Lower lobe of right lung (tissue), 2 donors: ENCODE results near the gene SP1. TPM values are rescaled to one million over a fixed set of nuclear protein-coding genes. Genes with fewer than 3 reads are reported as not detected.

Experiments used
- ATAC-seq, 2 donors: fragments of 200-7000 bp; cut with Tn5 transposase; one replicate each; pipeline ENCODE4 v1.9.1; 2020 to 2022; ENCODE audit warnings: mild to moderate bottlenecking in 2 of 2, moderate library complexity in 2 of 2
- DNase-seq: peaks from one replicate; pipeline ENCODE4 v3.0.0-alpha.2; 2020
- H3K27ac ChIP-seq: fragments of 200-600 bp; one replicate; pipeline ENCODE4 v1.8.0; 2022
- H3K27me3 ChIP-seq: fragments of 200-600 bp; one replicate; pipeline ENCODE4 v1.8.0; 2022; ENCODE audit warnings: low read depth
- H3K36me3 ChIP-seq: fragments of 200-600 bp; one replicate; pipeline ENCODE4 v1.8.0; 2022; ENCODE audit warnings: mild to moderate bottlenecking
- H3K4me1 ChIP-seq: fragments of 200-600 bp; one replicate; pipeline ENCODE4 v1.8.0; 2022
- H3K4me3 ChIP-seq: fragments of 200-600 bp; one replicate; pipeline ENCODE4 v1.8.0; 2022; ENCODE audit warnings: mild to moderate bottlenecking
- H3K9me3 ChIP-seq: fragments of 200-600 bp; one replicate; pipeline ENCODE4 v1.8.0; 2022
- intact Hi-C: fragments of 100-400 bp; cut with DNase I; formaldehyde crosslinking; loops from one replicate; pipeline ENCODE4 v1.11.0; 2022
- total RNA-seq: library from RNA; stranded (reverse); fragmentation: NEBNext Ultra II Directional; extraction: Animal tissue kit (Norgen Biotek cat#: 25700); gene quantifications from one replicate; pipeline ENCODE4 v1.2.1, GENCODE V29; 2021
- TF ChIP-seq, protein P1 (sequence below): fragments of 200-600 bp; IDR thresholded peaks from one replicate; pipeline ENCODE4 v1.8.0; 2022; ENCODE audit warnings: antibody characterized with exemption, mild to moderate bottlenecking
- donor health status: DM: no; HTN: yes; CAD: no; lungs with severe emphysema.

The SP1 gene
- total RNA-seq, 1 donor from 2014 or later, result 91.1 TPM

DNA sequence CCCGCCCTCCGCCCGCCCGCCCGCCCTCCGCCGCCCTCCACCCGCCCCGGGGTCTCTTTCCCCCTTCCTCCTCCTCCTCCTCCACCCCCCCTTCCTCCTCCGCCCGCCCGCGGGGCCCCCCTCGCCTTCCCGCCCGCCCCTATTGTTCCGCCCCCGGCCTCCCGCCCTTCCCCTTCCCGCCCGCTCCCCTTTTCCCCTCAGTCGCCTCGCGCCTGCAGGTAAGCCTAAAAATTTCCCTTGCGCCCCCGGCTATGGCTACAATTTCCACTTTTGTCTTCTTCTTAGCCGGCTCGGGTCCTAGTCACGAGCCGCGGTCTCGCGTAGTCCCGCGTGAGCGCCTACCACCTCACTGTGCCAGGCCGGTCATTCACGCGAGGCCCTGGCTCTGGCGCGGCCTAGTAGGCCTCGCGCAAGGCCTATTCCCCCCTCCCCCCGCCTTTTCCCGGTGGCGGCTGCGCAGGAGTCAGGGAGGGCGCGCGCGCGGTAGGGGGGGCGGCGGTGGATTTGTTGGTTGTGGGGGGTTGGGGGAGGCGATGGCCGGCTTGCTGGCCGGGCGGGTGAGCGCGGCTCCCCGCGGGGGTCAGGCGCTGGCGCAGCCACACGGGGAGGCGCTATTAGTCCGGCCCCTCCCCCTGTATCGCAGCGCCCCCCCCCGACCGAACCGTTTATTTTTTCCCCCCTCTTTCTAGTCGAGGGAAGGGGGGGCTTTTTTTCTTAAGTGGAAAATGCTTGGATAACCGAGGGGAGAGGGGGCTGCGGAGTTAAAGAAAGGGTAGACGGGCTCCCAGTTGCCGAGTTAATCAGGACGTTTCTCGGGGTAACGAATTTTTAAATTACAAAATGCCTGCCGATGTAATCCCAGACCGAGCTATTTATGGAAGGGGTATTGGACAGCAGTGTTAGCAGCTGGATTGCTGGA, 72.4 kb downstream of the SP1 start:
- intact Hi-C loops, result no loop called here
- peaks cover 24% of the 10 kb centered on the region for H3K4me1 ChIP-seq
- peaks cover 53% of the 10 kb centered on the region for H3K36me3 ChIP-seq
- peak overlapping the region; percentile 75 for H3K4me3 ChIP-seq
- H3K9me3 ChIP-seq, result no peaks in the 10 kb centered on the region
- TF ChIP-seq, protein P1, sequence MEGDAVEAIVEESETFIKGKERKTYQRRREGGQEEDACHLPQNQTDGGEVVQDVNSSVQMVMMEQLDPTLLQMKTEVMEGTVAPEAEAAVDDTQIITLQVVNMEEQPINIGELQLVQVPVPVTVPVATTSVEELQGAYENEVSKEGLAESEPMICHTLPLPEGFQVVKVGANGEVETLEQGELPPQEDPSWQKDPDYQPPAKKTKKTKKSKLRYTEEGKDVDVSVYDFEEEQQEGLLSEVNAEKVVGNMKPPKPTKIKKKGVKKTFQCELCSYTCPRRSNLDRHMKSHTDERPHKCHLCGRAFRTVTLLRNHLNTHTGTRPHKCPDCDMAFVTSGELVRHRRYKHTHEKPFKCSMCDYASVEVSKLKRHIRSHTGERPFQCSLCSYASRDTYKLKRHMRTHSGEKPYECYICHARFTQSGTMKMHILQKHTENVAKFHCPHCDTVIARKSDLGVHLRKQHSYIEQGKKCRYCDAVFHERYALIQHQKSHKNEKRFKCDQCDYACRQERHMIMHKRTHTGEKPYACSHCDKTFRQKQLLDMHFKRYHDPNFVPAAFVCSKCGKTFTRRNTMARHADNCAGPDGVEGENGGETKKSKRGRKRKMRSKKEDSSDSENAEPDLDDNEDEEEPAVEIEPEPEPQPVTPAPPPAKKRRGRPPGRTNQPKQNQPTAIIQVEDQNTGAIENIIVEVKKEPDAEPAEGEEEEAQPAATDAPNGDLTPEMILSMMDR, result peak; percentile 39
- peak overlapping the region; percentile 94 for H3K27ac ChIP-seq
- ATAC-seq (peak; percentile 88 to 89), DNase-seq (peak; percentile 91)
- H3K27me3 ChIP-seq, result no peaks in the 10 kb centered on the region

DNA sequence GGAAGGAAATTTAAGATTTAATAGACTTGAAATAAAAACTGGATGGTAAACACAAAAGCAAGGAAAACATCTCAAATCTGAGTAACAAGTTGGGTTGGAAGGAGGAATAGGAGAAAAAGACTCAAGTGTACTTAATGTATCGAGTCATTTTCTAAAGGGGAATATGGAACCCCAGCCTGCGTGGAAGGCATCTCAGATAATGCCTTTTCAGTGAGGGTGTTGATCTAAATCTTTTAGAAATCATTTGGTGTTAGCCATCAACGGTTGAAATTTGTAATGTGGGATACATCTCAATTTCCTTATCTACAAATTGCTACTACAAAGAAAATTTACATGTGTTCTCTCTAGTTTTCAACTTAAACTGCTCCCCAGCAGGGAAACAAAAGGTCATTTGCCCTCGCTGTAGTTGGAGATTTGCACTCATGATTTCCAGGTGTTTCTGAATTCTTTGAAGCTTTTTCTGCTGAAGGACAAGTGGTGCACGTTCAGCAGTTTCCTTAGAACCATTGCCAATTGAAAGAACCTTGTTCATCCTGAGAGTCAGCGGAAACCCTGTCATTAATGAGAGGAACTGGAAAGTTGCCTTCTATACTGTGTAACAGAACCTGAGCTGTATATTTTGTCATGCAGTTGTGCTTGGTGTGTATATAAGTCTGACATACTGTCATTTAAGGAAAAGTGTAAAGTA, 74.1 kb downstream of the SP1 start:
- H3K36me3 ChIP-seq, result peaks cover 56% of the 10 kb centered on the region
- ATAC-seq (no peak), DNase-seq (no peak)
- peak overlapping the region; percentile 75 for H3K4me3 ChIP-seq
- TF ChIP-seq, protein P1, result no peak
- peaks cover 24% of the 10 kb centered on the region for H3K4me1 ChIP-seq
- no peaks in the 10 kb centered on the region for H3K27me3 ChIP-seq
- H3K9me3 ChIP-seq, result no peaks in the 10 kb centered on the region
- intact Hi-C loops, result no loop called here
- H3K27ac ChIP-seq, result no peak overlapping the region

DNA sequence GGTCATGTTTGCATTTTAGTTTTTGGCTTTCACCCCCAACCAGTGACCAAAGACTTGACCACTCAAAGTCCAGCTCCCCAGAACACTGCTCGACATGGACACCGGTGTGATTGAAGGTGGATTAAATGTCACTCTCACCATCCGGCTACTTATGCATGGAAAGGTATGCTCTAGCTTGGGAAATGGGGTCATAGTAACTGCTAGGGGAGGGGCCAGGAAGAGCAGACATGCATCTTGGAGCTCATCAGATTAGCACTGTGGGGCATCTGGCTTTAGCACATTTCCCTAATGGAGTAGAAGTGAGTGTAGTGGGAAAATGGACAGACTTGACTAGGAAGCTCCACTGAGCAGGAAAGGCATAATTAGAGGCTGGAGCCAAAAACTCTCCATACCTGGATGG, 74.7 kb downstream of the SP1 start:
- Histone ChIP-seq H3K9me3 (no peaks in the 10 kb centered on the region), H3K4me3 (peak overlapping the region; percentile 1), H3K27ac (no peak overlapping the region), H3K27me3 (no peaks in the 10 kb centered on the region), H3K4me1 (peaks cover 24% of the 10 kb centered on the region), H3K36me3 (peaks cover 62% of the 10 kb centered on the region)
- DNase-seq (no peak), ATAC-seq (no peak)
- intact Hi-C loops, result no loop called here
- TF ChIP-seq, protein P1, result no peak

DNA sequence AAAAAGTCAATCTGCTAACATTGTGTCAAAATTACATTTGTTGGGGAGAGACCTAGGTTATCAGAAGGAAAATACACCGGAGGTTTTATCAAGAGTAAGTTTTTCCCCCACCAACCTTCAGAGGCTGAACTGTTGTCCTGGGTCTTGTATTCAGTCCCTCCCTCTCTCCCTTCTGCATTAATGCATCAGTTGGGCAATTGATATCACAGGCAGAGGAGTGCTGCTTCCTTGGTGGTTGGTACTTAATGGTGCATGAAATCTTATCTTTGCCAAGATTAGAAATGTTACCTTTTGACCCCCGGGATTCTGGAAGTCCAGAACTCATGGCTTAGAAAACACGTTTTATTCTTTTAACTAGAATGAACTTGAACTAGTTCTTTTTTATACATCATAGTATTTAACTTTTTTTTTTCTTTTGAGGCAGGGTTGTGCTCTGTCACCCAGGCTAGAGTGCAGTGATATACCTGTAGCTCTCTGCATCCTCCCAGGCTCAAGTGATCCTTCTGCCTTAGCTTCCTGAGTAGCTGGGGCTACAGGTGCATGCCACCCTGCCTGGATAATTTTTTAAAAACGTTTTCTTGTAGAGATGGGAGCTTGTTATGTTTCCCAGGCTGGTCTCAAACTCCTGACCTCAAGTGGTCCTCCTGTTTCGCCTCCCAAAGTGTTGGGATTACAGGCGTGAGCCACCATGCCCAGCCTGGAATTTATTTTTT, 76.8 kb downstream of the SP1 start:
- TF ChIP-seq, protein P1, result no peak
- ATAC-seq, result no peak
- intact Hi-C loops, result no loop called here
- no peak overlapping the region for H3K27ac ChIP-seq
- peaks cover 24% of the 10 kb centered on the region for H3K4me1 ChIP-seq
- peaks cover 84% of the 10 kb centered on the region for H3K36me3 ChIP-seq
- no peaks in the 10 kb centered on the region for H3K9me3 ChIP-seq
- H3K27me3 ChIP-seq, result no peaks in the 10 kb centered on the region
- no peak overlapping the region for H3K4me3 ChIP-seq
- no peak for DNase-seq

DNA sequence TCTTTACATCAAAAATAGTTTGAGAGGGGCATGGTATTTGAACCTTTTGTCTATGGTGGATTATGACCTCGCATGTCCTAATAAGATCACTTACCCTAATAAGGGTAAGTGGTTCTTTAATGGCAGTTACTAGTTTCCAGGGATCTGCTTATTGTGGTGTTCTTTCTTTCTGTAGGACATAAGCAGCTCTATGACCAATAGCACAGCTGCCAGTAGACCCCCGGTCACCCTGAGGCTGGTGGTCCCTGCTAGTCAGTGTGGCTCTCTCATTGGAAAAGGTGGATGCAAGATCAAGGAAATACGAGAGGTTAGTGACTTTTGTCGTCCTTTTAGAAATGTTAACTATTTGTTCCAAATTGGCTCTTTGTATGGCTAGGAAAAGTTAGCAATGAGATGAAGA, 79.1 kb downstream of the SP1 start:
- H3K27me3 ChIP-seq, result no peaks in the 10 kb centered on the region
- ATAC-seq (no peak), DNase-seq (no peak)
- no peak overlapping the region for H3K4me3 ChIP-seq
- H3K36me3 ChIP-seq, result peaks cover 100% of the 10 kb centered on the region
- H3K4me1 ChIP-seq, result peaks cover 12% of the 10 kb centered on the region
- H3K27ac ChIP-seq, result no peak overlapping the region
- intact Hi-C loops, result no loop called here
- H3K9me3 ChIP-seq, result no peaks in the 10 kb centered on the region
- TF ChIP-seq, protein P1, result no peak
